Measurements from ENCODE around the gene CREB1. TPM values are rescaled to one million over a fixed set of nuclear protein-coding genes. Genes with fewer than 3 reads are reported as not detected.

Gene CREB1
- total and polyA plus RNA-seq, 2 donors (not counting 1 experiment from before 2014, with no cell fraction given), result 37.7 to 47.4 TPM

DNA sequence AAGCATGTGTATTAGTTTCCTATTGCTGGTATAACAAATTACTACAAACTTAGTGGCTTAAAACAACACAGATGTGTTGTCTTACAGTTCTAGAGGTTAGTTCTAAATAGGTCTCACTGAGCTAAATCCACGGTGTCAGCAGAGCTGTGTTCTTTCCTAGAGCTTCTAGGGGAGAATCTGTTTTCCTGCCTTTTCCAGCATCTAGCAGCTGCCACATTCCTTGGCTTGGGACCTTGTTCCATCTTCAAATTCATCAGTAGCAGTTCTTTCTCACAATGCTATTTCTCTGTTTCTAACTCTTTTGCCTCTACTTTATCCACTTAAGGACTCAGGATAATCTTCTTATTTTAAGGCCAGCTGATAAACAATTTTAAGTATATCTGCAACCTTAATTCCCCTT is 32.2 kb upstream of the CREB1 start:
- TF ChIP-seq, protein P1, sequence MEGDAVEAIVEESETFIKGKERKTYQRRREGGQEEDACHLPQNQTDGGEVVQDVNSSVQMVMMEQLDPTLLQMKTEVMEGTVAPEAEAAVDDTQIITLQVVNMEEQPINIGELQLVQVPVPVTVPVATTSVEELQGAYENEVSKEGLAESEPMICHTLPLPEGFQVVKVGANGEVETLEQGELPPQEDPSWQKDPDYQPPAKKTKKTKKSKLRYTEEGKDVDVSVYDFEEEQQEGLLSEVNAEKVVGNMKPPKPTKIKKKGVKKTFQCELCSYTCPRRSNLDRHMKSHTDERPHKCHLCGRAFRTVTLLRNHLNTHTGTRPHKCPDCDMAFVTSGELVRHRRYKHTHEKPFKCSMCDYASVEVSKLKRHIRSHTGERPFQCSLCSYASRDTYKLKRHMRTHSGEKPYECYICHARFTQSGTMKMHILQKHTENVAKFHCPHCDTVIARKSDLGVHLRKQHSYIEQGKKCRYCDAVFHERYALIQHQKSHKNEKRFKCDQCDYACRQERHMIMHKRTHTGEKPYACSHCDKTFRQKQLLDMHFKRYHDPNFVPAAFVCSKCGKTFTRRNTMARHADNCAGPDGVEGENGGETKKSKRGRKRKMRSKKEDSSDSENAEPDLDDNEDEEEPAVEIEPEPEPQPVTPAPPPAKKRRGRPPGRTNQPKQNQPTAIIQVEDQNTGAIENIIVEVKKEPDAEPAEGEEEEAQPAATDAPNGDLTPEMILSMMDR (conservative IDR thresholded peaks at IDR 0.05 in 1 of 2, IDR thresholded peaks at IDR 0.05 in 1 of 2; ENCODE audit: low read depth in 1 of 2, low read length in 2 of 2), result no peak
- no peak for TF ChIP-seq EZH2 (IDR thresholded peaks at IDR 0.05; ENCODE audit: low read length, missing control alignments)
- no peak overlapping the region for H3K9ac ChIP-seq (ENCODE audit: insufficient read depth, low read length)
- no peak overlapping the region for H3K27ac ChIP-seq (ENCODE audit: insufficient read depth, low read length)
- H3K9me3 ChIP-seq (ENCODE audit: control insufficient read depth, insufficient read depth, low read depth, low read length), result no peaks in the 10 kb centered on the region
- H3K79me2 ChIP-seq (ENCODE audit: control insufficient read depth, insufficient read depth, low read length), result no peaks in the 10 kb centered on the region
- H3K4me3 ChIP-seq (replicated peaks in 1 of 4; ENCODE audit: control extremely low read depth in 1 of 4, insufficient read depth in 1 of 4, low read depth in 3 of 4, low read length in 4 of 4), result no peak overlapping the region
- no peak overlapping the region for H2AFZ ChIP-seq (ENCODE audit: low read length)
- H3K4me2 ChIP-seq (ENCODE audit: extremely low read depth, insufficient read depth, low read length), result no peak overlapping the region
- no peaks in the 10 kb centered on the region for H3K27me3 ChIP-seq (ENCODE audit: control insufficient read depth, insufficient read depth, low read length)
- no peaks in the 10 kb centered on the region for H3K36me3 ChIP-seq (ENCODE audit: control insufficient read depth, insufficient read depth, low read length)
- no peaks in the 10 kb centered on the region for H3K4me1 ChIP-seq (ENCODE audit: control insufficient read depth, extremely low read depth, insufficient read depth, low read length)
- DNase-seq (ENCODE audit: low read depth in 2 of 2), result no peak
- no peaks in the 10 kb centered on the region for H4K20me1 ChIP-seq (ENCODE audit: control insufficient read depth, extremely low read depth, insufficient read depth, low read length)

DNA sequence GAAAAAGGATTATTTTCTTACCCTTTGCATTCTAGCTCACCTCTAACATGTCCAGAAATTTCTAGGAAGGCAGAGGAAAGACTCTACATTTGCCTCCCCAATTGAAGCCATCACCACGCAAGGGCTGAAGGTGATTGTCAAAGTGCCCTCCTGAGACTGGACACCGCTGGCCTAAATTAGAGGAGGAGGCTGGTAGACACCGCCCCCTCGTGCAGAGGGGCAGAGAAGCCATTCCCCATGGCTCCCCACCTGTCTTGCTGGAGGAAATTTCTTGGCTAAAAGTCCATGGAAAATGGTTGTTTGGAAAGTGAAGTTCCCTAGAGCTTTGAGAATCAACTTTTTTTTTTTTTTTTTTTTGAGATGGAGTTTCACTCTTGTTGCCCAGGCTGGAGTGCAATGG is 31.3 kb upstream of the CREB1 start:
- no peaks in the 10 kb centered on the region for H3K36me3 ChIP-seq (ENCODE audit: control insufficient read depth, insufficient read depth, low read length)
- no peak for TF ChIP-seq EZH2 (IDR thresholded peaks at IDR 0.05; ENCODE audit: low read length, missing control alignments)
- TF ChIP-seq, protein P1 (conservative IDR thresholded peaks at IDR 0.05 in 1 of 2, IDR thresholded peaks at IDR 0.05 in 1 of 2; ENCODE audit: low read depth in 1 of 2, low read length in 2 of 2), result no peak
- no peak overlapping the region for H2AFZ ChIP-seq (ENCODE audit: low read length)
- no peaks in the 10 kb centered on the region for H3K9me3 ChIP-seq (ENCODE audit: control insufficient read depth, insufficient read depth, low read depth, low read length)
- H3K4me2 ChIP-seq (ENCODE audit: extremely low read depth, insufficient read depth, low read length), result no peak overlapping the region
- H4K20me1 ChIP-seq (ENCODE audit: control insufficient read depth, extremely low read depth, insufficient read depth, low read length), result no peaks in the 10 kb centered on the region
- DNase-seq (ENCODE audit: low read depth in 2 of 2), result no peak
- H3K27ac ChIP-seq (ENCODE audit: insufficient read depth, low read length), result no peak overlapping the region
- H3K79me2 ChIP-seq (ENCODE audit: control insufficient read depth, insufficient read depth, low read length), result no peaks in the 10 kb centered on the region
- no peak overlapping the region for H3K9ac ChIP-seq (ENCODE audit: insufficient read depth, low read length)
- H3K4me3 ChIP-seq (replicated peaks in 1 of 4; ENCODE audit: control extremely low read depth in 1 of 4, insufficient read depth in 1 of 4, low read depth in 3 of 4, low read length in 4 of 4), result no peak overlapping the region
- H3K27me3 ChIP-seq (ENCODE audit: control insufficient read depth, insufficient read depth, low read length), result no peaks in the 10 kb centered on the region
- no peaks in the 10 kb centered on the region for H3K4me1 ChIP-seq (ENCODE audit: control insufficient read depth, extremely low read depth, insufficient read depth, low read length)

DNA sequence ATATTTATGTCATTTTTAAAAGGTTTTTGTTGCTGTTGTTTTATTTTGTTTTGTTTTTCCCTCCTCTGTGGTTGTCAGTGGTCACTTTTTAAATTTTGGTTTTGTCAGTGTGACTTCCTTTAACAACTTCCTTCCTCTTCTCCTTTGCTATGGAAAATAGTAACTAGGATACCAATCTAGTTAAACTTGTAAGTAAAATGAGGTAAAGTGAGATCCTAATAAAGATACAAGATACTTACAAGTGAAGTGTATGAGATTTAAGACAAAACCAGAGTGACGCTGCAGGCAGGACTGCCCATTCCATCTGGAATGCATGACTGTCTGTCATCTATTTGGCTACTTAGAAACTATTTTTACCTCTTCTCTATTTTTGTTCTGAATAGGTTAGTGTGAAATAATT is 30.6 kb upstream of the CREB1 start:
- H3K9me3 ChIP-seq (ENCODE audit: control insufficient read depth, insufficient read depth, low read depth, low read length), result no peaks in the 10 kb centered on the region
- H3K79me2 ChIP-seq (ENCODE audit: control insufficient read depth, insufficient read depth, low read length), result no peaks in the 10 kb centered on the region
- no peak overlapping the region for H3K27ac ChIP-seq (ENCODE audit: insufficient read depth, low read length)
- H4K20me1 ChIP-seq (ENCODE audit: control insufficient read depth, extremely low read depth, insufficient read depth, low read length), result no peaks in the 10 kb centered on the region
- H3K9ac ChIP-seq (ENCODE audit: insufficient read depth, low read length), result no peak overlapping the region
- no peaks in the 10 kb centered on the region for H3K27me3 ChIP-seq (ENCODE audit: control insufficient read depth, insufficient read depth, low read length)
- no peak for TF ChIP-seq EZH2 (IDR thresholded peaks at IDR 0.05; ENCODE audit: low read length, missing control alignments)
- TF ChIP-seq, protein P1 (conservative IDR thresholded peaks at IDR 0.05 in 1 of 2, IDR thresholded peaks at IDR 0.05 in 1 of 2; ENCODE audit: low read depth in 1 of 2, low read length in 2 of 2), result no peak
- no peak overlapping the region for H3K4me3 ChIP-seq (replicated peaks in 1 of 4; ENCODE audit: control extremely low read depth in 1 of 4, insufficient read depth in 1 of 4, low read depth in 3 of 4, low read length in 4 of 4)
- H3K4me2 ChIP-seq (ENCODE audit: extremely low read depth, insufficient read depth, low read length), result no peak overlapping the region
- no peak for DNase-seq (ENCODE audit: low read depth in 2 of 2)
- H2AFZ ChIP-seq (ENCODE audit: low read length), result no peak overlapping the region
- H3K36me3 ChIP-seq (ENCODE audit: control insufficient read depth, insufficient read depth, low read length), result no peaks in the 10 kb centered on the region
- H3K4me1 ChIP-seq (ENCODE audit: control insufficient read depth, extremely low read depth, insufficient read depth, low read length), result peaks cover under 1% of the 10 kb centered on the region
